Measurements from ENCODE around the gene MAP2K3.

DNA sequence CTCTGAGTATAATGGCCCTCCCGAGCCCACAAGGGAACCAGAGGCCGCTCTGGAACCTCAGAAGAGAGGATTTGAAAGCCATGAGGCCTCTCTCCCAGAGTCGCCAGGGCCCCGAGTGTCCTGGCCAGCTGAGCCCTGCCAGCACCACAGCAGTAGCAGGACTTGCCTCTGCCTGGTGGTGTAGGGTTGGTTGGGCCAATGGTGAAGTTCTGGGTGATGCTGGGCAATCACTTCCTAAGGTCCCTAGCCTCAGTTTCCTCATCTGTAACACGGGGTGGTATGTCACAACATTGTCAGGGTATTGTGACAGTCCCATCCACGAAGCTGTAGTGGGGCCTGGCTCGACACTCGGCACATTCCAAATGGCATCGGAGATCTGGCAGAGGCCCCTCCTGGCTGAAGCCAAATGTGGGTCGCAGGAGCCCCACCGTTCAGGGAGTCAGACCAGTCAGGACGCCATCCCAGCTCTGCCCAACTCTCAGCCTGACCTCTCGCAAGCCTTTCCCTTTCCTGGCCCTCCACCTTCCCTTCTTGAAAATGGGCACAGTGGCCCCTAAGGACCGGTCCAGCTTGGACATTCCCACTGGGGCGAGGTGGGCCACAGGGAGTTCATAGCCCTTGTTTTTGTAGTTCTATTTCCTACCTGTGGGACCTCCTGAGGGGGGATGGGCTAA is 33.0 kb upstream of the MAP2K3 start:
- no peak for TF ChIP-seq EZH2phosphoT487 (IDR thresholded peaks at IDR 0.05)
- TF ChIP-seq, protein P1, sequence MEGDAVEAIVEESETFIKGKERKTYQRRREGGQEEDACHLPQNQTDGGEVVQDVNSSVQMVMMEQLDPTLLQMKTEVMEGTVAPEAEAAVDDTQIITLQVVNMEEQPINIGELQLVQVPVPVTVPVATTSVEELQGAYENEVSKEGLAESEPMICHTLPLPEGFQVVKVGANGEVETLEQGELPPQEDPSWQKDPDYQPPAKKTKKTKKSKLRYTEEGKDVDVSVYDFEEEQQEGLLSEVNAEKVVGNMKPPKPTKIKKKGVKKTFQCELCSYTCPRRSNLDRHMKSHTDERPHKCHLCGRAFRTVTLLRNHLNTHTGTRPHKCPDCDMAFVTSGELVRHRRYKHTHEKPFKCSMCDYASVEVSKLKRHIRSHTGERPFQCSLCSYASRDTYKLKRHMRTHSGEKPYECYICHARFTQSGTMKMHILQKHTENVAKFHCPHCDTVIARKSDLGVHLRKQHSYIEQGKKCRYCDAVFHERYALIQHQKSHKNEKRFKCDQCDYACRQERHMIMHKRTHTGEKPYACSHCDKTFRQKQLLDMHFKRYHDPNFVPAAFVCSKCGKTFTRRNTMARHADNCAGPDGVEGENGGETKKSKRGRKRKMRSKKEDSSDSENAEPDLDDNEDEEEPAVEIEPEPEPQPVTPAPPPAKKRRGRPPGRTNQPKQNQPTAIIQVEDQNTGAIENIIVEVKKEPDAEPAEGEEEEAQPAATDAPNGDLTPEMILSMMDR (IDR thresholded peaks at IDR 0.05), result no peak
